D721Med (cell line): ENCODE measurements around the gene C10orf90.

Source experiments
- DNase-seq: peaks from one replicate; pipeline ENCODE4 v3.0.0; 2011; ENCODE audit warnings: low spot score; ENCODE audit not compliant: insufficient read length
- FAIRE-seq: peaks from 2 replicates; lab custom pipeline; 2011; peaks lifted over from hg19 to GRCh38; lab: Jason Lieb, UNC
- CTCF ChIP-seq: IDR thresholded peaks from 2 replicates; pipeline ENCODE4 v1.5.1; 2012; ENCODE audit warnings: mild to moderate bottlenecking, control low read depth; ENCODE audit not compliant: insufficient read depth; ENCODE audit errors: missing control alignments

Gene C10orf90

GRCh38 chr10:126454045-126454751, 216.3 kb downstream of the C10orf90 start:
- FAIRE-seq (no peak), DNase-seq (no peak)
- no peak for TF ChIP-seq CTCF

GRCh38 chr10:126452245-126452644, 218.2 kb downstream of the C10orf90 start:
- FAIRE-seq (no peak), DNase-seq (no peak)
- TF ChIP-seq CTCF: no peak

GRCh38 chr10:126448091-126448490, 222.4 kb downstream of the C10orf90 start:
- no peak for FAIRE-seq
- TF ChIP-seq CTCF: no peak

GRCh38 chr10:126439942-126440341, 230.6 kb downstream of the C10orf90 start:
- TF ChIP-seq CTCF: no peak
- FAIRE-seq: no peak

More at GRCh38 chr10:126448091-126448490, 222.4 kb downstream of the C10orf90 start:
- DNase-seq: no peak

GRCh38 chr10:126438407-126438783, 232.1 kb downstream of the C10orf90 start:
- no peak for FAIRE-seq
- no peak for TF ChIP-seq CTCF
- DNase-seq: no peak

More at GRCh38 chr10:126439942-126440341, 230.6 kb downstream of the C10orf90 start:
- DNase-seq: no peak

- FAIRE-seq (no peak), DNase-seq (no peak)
- TF ChIP-seq CTCF: no peak
Observed at GRCh38 chr10:126437635-126438406, 232.7 kb downstream of the C10orf90 start.

- no peak for TF ChIP-seq CTCF
- no peak for FAIRE-seq
- DNase-seq: no peak
Observed at GRCh38 chr10:126434235-126434634, 236.3 kb downstream of the C10orf90 start.
